Tibial nerve (tissue), 4 donors: ENCODE measurements around the gene SULT1A1. TPM values are rescaled to one million over a fixed set of nuclear protein-coding genes. Genes with fewer than 3 reads are reported as not detected.
"Not testable (repeated sequence)": the region's sequence is repeated elsewhere in the genome, so short reads cannot be mapped to it uniquely, and the experiment has no call there.

Source experiments
- DNase-seq, 2 donors: peaks; one replicate each; pipeline ENCODE4 v3.0.0-alpha.2; 2019; ENCODE audit warnings: low spot score in 2 of 2
- H3K27ac ChIP-seq, 4 donors: fragments of 200-600 bp; sonication (generic) in 3 of 4; one replicate each; pipeline ENCODE4 v1.5.1; 2017 to 2019; ENCODE audit warnings: mild to moderate bottlenecking in 1 of 4
- H3K27me3 ChIP-seq, 2 donors: fragments of 200-600 bp; sonication (generic) in 1 of 2; one replicate each; pipeline versions ENCODE4 v1.5.1 to v1.6.0; 2017 to 2019
- H3K36me3 ChIP-seq, 3 donors: fragments of 200-600 bp; sonication (generic); one replicate each; pipeline ENCODE4 v1.5.1; 2018 to 2019
- H3K4me1 ChIP-seq, 4 donors: fragments of 200-600 bp; sonication (generic) in 3 of 4; one replicate each; pipeline ENCODE4 v1.5.1; 2017 to 2019
- H3K4me3 ChIP-seq, 4 donors: fragments of 200-600 bp; sonication (generic) in 3 of 4; one replicate each; pipeline ENCODE4 v1.5.1; 2017 to 2019; ENCODE audit warnings: mild to moderate bottlenecking in 1 of 4, moderate library complexity in 1 of 4
- H3K9me3 ChIP-seq, 4 donors: fragments of 200-600 bp; sonication (generic) in 3 of 4; one replicate each; pipeline ENCODE4 v1.5.1; 2017 to 2019
- CTCF ChIP-seq, 5 experiments: fragments of 200-600 bp in 3 of 5; fragments of 450-650 bp in 2 of 5; sonication (generic) in 3 of 5; IDR thresholded peaks; one replicate each; pipeline ENCODE4 v1.5.1; 2016 to 2019; ENCODE audit warnings: antibody characterized with exemption in 5 of 5, mild to moderate bottlenecking in 3 of 5, moderate library complexity in 2 of 5
- EP300 ChIP-seq, 2 donors: sonication (generic); formaldehyde crosslinking; IDR thresholded peaks; one replicate each; pipeline ENCODE4 v1.6.1; 2017; ENCODE audit warnings: antibody characterized with exemption in 2 of 2, mild to moderate bottlenecking in 1 of 2
- POLR2A ChIP-seq, 2 donors: fragments of 450-650 bp; IDR thresholded peaks; one replicate each; pipeline ENCODE4 v1.6.1; 2017; ENCODE audit warnings: antibody characterized with exemption in 2 of 2, mild to moderate bottlenecking in 2 of 2, moderate library complexity in 2 of 2
- WGBS, 2 donors: methylation state at CpG; one replicate each; pipeline ENCODE4 v1.1.5; 2018; 5-methylcytosine and 5-hydroxymethylcytosine counted together
- total RNA-seq, 4 donors: library from RNA; depleted of rRNA; stranded (reverse); fragments of >200 nt; gene quantifications; one replicate each; pipeline ENCODE4 v1.1.0, GENCODE V29; 2016

SULT1A1 gene
- 10 to 100 TPM; 30.9 to 59.8 (median 43.7) TPM for total RNA-seq

DNA sequence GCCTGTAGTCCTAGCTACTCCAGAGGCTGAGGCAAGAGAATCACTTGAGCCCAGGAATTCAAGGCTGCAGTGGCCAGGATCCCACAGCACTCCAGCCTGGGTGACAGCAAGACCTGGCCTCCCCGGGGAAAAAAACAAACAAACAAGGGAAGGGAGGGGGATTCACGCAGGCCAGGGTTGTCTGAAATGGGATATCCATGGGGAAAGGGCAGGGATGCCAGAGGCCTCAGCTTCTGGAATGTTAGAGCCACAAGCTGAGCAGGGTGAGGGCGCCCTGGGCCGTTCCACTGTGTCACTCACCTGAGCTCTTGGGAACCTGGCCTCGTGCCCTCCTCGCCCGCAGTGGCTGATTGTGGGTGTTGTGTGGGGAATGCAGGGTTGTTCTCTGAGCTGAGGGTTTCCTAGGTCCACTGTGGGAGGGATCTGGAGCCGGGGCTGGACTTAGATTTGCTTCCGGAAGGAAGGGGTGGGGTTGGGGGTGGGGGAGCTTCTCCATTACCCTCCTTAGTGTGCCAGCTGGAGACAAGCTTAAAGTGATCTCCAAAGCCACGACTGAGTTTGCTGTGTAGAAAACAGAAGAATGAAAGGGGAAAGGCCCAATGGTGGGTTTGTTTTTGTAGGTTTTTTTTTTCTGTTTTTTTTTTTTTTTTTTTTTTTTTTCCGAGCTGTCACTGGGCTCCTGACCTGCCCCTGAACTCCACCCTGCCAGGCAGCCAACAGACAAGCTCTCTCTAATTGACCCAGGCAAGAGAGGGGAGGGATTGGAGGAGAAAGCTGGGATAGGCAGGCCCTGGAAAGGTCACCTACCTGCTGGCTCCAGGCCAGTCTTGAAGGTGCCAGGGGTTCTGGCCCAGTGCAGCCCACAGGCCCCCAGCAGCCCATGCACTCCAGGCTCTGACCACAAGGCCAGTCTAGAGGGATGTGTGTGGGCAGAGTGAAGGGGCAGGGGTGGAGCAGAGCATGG lies at the start of gene SULT1A1:
TSS of gene SULT1A1 (minus strand) at position 414 of the 964 bp plus-strand sequence. CDS start 1,189 bp downstream, outside the sequence.
- Histone ChIP-seq H3K9me3 (no peaks in the 10 kb centered on the region), H3K27ac (peak within 1 kb of the TSS in 2 of 4 donors; percentile 73 to 75), H3K27me3 (no peaks in the 10 kb centered on the region), H3K4me1 (peaks cover 0 to 22% (median 3%) of the 10 kb centered on the region in 4 donors), H3K4me3 (peak within 1 kb of the TSS; percentile 22 to 53 (median 25)), H3K36me3 (peaks cover 0 to 34% (median 0%) of the 10 kb centered on the region in 3 donors)
- 19 to 33% methylated on average over 11 of the region's 11 CpGs for WGBS, 2 donors
- DNase-seq, result peak in 1 of 2 donors; percentile 46
- TF ChIP-seq POLR2A (IDR thresholded peaks at IDR 0.05), result no peak
- no peak for TF ChIP-seq CTCF (IDR thresholded peaks at IDR 0.05)
- TF ChIP-seq EP300 (IDR thresholded peaks at IDR 0.05), result no peak

- not testable (repeated sequence) for H3K9me3 ChIP-seq, H3K4me1 ChIP-seq, H3K27me3 ChIP-seq, H3K4me3 ChIP-seq, H3K36me3 ChIP-seq, DNase-seq, H3K27ac ChIP-seq
- WGBS, 2 donors, result 58 to 88% methylated on average over 2 of the region's 2 CpGs
Measured at GRCh38 chr16:28639959-28640358, 30.1 kb upstream of the SULT1A1 start.

DNA sequence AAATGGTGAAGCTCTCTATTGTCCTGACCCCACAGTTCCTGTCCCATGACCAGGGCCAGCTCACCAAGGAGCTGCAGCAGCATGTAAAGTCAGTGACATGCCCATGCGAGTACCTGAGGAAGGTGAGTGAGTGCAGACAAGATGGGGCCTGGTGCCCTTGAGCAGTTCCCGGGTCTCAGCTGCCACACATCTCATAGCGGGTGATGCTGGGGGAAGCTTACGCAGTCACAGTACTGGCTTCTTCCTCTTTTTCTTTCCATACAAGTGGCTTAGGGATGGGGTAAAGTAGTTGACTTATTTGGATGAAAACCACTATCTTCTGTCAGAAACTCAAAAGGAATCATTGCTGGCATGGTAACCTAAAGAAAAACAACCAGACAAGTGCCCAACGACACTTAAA lies 28.5 kb upstream of the SULT1A1 start:
- WGBS, 2 donors, result 83 to 90% methylated on average over 2 to 3 of the region's 5 CpGs

DNA sequence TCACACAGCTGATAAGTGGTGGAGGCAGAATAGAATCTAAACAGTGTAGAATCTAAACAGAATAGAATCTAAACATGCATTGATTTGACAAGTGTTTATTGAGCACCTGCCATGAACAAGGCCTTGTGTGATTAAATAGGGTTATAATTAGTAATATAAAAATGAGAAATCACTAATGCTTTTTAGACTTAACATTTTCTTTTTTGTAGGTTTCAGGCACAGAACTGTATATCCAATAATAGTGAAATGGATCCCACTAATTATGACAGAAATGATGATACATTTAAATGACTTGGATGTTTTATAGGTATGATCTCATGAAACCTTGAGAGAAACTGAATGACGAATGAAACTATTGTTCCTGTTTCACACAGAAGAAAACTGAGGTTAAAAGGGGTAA lies 27.9 kb upstream of the SULT1A1 start, which contains the start of gene NPIPB8:
TSS of gene NPIPB8 (plus strand) at position 301 of the 400 bp plus-strand sequence. CDS start 296 bp downstream, outside the sequence.
- not testable (repeated sequence) for H3K4me3 ChIP-seq, H3K9me3 ChIP-seq, H3K36me3 ChIP-seq, H3K27ac ChIP-seq, H3K27me3 ChIP-seq, DNase-seq, H3K4me1 ChIP-seq
- 78 to 80% methylated on average over 1 of the region's 1 CpG for WGBS, 2 donors

More for the DNA sequence above, 28.5 kb upstream of the SULT1A1 start:
- not testable (repeated sequence) for H3K4me3 ChIP-seq, DNase-seq, H3K27ac ChIP-seq, H3K4me1 ChIP-seq, H3K36me3 ChIP-seq, H3K9me3 ChIP-seq, H3K27me3 ChIP-seq

- H3K27me3 ChIP-seq, H3K36me3 ChIP-seq, H3K9me3 ChIP-seq, H3K4me3 ChIP-seq, H3K27ac ChIP-seq, DNase-seq, H3K4me1 ChIP-seq: not testable (repeated sequence)
- 43 to 55% methylated on average over 5 of the region's 5 CpGs for WGBS, 2 donors
Measured at GRCh38 chr16:28636093-28636823, 26.4 kb upstream of the SULT1A1 start.

GRCh38 chr16:28630905-28631304 lies 21.1 kb upstream of the SULT1A1 start:
- not testable (repeated sequence) for DNase-seq, H3K36me3 ChIP-seq, H3K4me1 ChIP-seq, H3K9me3 ChIP-seq, H3K4me3 ChIP-seq, H3K27me3 ChIP-seq, H3K27ac ChIP-seq
- 70 to 84% methylated on average over 3 to 5 of the region's 5 CpGs for WGBS, 2 donors

DNA sequence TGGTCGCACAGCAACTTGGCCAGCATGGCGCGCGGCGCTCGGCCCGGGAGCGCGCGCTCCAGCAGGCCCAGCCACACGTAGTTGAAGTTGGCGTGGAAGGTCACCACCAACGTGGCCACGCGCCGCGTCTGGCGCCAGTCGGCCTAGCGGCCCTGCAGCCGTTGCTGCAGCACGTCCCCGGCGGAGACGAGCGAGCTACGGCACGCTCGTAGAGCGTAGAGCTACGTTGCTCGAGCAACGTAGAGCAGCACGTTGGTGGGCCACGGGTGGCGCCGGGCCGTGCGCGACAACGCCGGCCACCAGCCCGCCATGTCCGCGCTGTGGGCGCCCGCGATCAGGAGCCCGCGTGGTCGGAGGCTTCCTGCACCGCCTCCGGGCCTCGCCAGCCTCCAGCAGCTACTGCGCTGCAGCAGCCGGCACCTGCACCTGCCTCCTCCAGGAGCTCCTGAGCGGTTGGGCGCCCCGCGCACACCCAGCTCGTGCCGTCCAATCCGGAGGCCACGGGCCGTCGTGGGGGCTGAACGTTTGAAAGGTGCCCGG lies 13.4 kb upstream of the SULT1A1 start:
- TF ChIP-seq CTCF (IDR thresholded peaks at IDR 0.05) (no peak), POLR2A (IDR thresholded peaks at IDR 0.05) (no peak), EP300 (IDR thresholded peaks at IDR 0.05) (no peak)

DNA sequence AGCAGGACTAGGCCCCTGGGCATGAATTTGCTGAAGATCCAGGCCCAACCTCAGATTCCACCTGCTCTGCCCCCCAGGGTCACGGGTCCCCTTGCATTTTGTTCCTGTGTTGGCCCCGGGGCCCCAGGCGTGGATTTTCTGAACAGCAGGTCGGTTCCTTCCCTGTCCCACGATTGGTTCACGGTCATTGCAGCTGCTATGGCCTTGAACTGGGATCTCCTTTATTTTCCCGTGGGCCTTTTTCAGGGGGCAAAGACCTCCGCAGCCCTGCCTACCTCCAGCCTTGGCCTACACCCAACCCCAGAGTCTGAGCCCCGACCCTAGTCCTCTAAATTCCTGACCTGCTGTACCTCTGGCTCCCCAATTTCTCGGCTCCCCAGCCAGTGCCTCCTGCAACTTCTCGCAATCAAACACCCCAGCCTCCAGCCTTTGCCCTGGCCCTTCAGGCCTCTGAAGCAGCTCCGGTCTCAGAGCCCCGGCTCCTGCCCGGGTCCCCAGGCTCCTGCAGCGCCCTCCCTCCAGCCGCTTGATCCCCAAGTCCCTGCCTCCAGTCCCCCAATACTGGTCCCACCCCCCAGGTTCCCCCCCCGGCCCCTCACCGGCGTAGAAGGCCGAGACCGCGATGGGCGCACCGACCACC lies 12.8 kb upstream of the SULT1A1 start:
- peak overlapping the region in 2 of 4 donors; percentile 10 to 51 for H3K27ac ChIP-seq
- not testable (repeated sequence) for H3K36me3 ChIP-seq, DNase-seq, H3K9me3 ChIP-seq
- H3K27me3 ChIP-seq, result peaks cover 0 to 14% of the 10 kb centered on the region in 2 donors
- peak overlapping the region; percentile 40 to 61 (median 51) for H3K4me3 ChIP-seq
- H3K4me1 ChIP-seq, result peaks cover 0 to 13% (median 0%) of the 10 kb centered on the region in 4 donors
- WGBS, 2 donors, result 41 to 55% methylated on average over 20 to 24 of the region's 24 CpGs

More for the DNA sequence above, 13.4 kb upstream of the SULT1A1 start:
- Histone ChIP-seq H3K9me3 (no peaks in the 10 kb centered on the region), H3K4me3 (peak overlapping the region; percentile 40 to 61 (median 51)), H3K27ac (peak overlapping the region in 2 of 4 donors; percentile 10 to 51), H3K4me1 (peaks cover 0 to 13% (median 0%) of the 10 kb centered on the region in 4 donors), H3K36me3 (no peaks in the 10 kb centered on the region), H3K27me3 (peaks cover 0 to 14% of the 10 kb centered on the region in 2 donors)
- 2 to 32% methylated on average over 24 to 39 of the region's 68 CpGs for WGBS, 2 donors
- no peak for DNase-seq
